Measurements from ENCODE around the gene CYP2A13.
"Not testable (repeated sequence)": the region's sequence is repeated elsewhere in the genome, so short reads cannot be mapped to it uniquely, and the experiment has no call there.

CYP2A13 gene

DNA sequence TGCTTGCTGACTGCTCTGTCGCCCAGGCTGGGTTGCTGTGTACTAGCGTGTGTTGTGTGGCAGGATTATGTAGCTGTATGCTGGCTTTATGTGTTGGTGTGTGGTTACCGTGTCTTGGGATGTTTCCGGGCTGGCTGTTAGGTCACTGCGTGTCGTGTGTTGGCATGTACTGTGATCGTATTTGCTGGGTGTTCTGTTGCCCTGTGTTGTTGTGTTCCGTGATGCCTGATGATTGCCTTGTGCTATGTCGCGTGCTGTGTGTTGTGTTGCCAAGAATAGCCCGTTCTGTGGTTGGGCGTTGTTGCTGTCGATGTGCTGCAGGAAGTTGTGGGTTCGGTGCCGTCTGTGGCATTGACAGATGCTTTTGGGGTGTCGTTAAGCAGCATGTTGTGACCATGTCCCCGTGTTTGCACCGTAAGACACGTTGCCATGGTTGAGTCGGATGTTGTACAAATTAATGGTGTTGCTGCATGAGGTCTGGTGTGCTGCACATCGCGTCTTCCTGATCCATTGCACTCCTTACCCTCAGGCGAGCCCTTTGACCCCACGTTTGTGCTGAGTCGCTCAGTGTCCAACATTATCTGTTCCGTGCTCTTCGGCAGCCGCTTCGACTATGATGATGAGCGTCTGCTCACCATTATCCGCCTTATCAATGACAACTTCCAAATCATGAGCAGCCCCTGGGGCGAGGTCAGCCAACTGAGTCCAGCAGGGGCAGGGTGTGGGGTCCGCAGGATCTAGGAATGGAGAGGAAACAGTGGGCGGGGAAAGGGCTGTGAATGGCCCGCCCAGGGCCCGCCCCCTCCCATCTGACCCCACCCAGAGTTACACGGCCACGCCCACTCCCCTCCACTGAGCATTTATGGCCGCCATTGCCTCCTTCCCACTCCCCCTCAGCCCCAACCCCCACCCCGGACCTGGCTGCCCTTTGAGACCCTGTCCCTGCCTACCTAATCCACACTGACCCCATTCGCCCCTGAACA lies 33.0 kb downstream of the CYP2A13 start:
- DNase-seq (ENCODE audit: low read depth) = not testable (repeated sequence)

DNA sequence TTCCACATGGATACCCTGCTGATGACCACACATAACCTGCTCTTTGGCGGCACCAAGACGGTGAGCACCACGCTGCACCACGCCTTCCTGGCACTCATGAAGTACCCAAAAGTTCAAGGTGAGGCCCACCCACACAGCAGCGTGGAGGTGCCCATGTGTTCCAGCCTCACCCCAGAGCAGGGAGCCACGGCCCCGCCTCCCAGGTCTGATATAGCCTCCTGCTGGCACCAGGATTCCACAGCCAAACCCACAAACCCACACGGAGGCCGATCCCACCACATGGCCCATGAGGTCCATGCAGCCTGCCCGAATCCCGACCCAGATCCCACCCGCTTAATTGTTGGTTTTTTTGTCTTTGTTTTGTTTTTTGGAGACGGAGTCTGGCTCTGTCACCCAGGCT lies 34.6 kb downstream of the CYP2A13 start:
- DNase-seq (ENCODE audit: low read depth) = not testable (repeated sequence)

DNA sequence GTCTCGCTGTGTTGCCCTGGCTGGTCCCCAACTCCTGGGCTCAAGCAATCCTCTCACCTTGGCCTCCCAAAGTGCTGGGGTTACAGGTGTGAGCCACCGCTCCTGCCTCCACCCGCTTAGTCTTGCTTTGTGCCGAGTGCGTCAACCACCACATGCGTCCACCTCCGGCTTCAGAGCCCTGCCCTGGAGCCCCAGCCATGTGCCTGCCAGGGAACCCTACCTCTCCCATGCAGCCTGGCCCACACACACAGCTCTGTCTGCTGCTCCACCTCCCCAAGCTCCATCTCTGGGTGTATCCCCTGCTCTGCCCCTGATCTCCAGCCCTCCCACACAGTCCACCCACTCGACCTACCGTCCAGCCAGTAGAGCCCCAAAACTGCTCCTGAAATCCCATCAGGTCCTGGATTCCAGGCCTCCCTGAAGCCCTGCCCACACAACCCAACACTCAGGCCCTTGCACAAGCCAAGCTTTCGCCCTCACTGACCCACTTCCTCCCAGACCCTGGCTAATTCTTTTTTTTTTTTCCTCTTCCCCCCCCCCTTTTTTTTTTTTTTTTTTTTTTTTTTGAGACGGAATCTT lies 35.6 kb downstream of the CYP2A13 start:
- DNase-seq (ENCODE audit: low read depth) = no peak

GRCh38 chr19:41126765-41127203 lies 38.5 kb downstream of the CYP2A13 start:
- DNase-seq (ENCODE audit: low read depth) = peak; percentile 10

DNA sequence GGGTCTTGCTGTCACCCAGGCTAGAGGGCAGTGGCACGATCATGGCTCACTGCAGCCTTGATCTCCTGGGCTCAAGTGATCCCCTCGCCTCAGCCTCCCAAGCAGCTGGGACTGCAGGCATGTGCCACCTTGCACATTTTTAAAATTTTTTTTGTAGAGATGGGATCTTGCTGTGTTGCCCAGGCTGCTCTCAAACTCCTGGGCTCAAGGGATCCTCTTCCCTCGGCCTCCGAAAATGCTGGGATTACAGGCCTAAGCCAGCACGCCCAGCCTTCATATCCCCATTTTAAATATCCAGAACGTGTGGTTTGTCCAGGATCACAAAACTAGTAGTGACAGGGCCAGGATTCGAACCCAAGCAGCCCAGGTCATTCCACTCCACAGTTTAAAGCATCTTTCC lies 39.1 kb downstream of the CYP2A13 start:
- not testable (repeated sequence) for DNase-seq (ENCODE audit: low read depth)

- DNase-seq (ENCODE audit: low read depth) = peak; percentile 51
Observed at GRCh38 chr19:41127801-41128300, 39.6 kb downstream of the CYP2A13 start.

GRCh38 chr19:41128692-41129091 lies 40.4 kb downstream of the CYP2A13 start:
- no peak for DNase-seq (ENCODE audit: low read depth)

DNA sequence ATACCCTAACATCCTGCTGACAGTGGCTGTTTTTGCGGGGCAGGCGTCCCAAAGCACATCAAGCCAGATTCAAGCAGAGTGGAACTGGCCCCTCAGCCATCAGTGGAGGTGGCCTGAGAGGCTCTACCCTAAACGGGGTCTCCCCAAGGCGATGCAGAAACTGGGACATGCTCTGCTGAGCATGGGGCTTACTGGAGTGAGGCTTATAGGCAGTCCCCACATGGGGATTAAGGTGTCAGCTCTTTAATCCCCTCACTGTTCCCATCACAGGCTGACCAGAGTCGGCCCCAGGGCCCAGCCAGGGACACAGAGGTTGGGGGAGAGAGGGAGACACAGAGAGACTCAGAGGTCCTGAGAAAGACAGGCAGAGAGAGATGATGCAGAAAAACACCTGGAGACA lies 42.9 kb downstream of the CYP2A13 start:
- DNase-seq (ENCODE audit: low read depth) = no peak

- DNase-seq (ENCODE audit: low read depth) = no peak
Observed at GRCh38 chr19:41133260-41133659, 45.0 kb downstream of the CYP2A13 start.

- no peak for DNase-seq (ENCODE audit: low read depth)
Observed at GRCh38 chr19:41134616-41135015, 46.4 kb downstream of the CYP2A13 start.

GRCh38 chr19:41135390-41136384 lies 47.4 kb downstream of the CYP2A13 start:
- peak; percentile 71 for DNase-seq (ENCODE audit: low read depth)

DNA sequence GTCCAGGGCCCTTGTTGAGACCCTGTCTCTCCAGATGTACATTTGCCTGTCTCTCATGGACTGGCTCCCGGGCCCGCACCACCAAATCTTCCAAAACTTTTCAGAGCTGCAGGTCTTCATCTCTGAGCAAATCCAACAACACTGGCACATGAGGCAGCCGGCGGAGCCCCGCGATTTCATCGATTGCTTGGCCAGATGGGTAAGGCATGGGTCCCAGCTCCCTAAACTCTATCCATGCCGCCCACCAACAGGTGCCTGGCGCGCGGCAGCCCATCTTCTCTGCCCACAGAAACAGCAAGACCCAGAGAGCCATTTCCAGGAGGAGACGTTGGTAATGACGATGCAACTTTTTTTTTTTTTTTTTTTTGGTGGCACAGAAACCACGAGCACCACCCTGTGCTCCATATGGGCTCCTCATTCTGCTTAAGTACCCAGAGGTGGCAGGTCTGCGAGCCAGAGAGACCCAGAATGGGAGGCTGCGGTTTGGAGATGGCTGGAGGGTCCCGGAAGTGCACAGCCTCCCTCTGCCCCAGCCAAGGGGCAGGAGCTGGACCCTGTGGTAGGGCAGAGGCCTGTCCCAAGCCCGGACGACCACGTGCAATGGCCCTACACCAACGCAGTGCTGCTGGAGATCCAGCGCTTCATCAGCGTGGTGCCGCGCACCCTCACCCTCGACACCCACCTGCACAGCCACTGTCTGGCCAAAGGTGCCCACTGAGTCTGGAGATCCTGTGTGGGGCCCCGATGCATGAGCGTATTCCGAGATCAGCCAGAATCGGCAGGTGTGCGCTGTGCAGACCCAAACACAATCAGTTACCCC lies 48.6 kb downstream of the CYP2A13 start:
- no peak for DNase-seq (ENCODE audit: low read depth)

- DNase-seq (ENCODE audit: low read depth) = peak; percentile 78
Observed at GRCh38 chr19:41144403-41144802, 56.2 kb downstream of the CYP2A13 start.
